ENCODE measurements around the gene GALP.

Gene GALP

GRCh38 chr19:56149656-56150038 lies 26.2 kb upstream of the GALP start:
- H3K4me3 ChIP-seq (ENCODE audit: low read length), result no peak overlapping the region
- H3K27me3 ChIP-seq (ENCODE audit: control insufficient read depth, insufficient read depth, low read length), result no peaks in the 10 kb centered on the region
- no peak overlapping the region for H3K9ac ChIP-seq (ENCODE audit: low read length)
- H3K36me3 ChIP-seq (ENCODE audit: control insufficient read depth, insufficient read depth, low read length), result no peaks in the 10 kb centered on the region
- H3K9me3 ChIP-seq (ENCODE audit: control insufficient read depth, low read length), result no peaks in the 10 kb centered on the region
- H3K4me1 ChIP-seq (ENCODE audit: control insufficient read depth, insufficient read depth, low read length), result peaks cover 5% of the 10 kb centered on the region

GRCh38 chr19:56150358-56150757 lies 25.4 kb upstream of the GALP start:
- Histone ChIP-seq H3K36me3 (ENCODE audit: control insufficient read depth, insufficient read depth, low read length) (no peaks in the 10 kb centered on the region), H3K9me3 (ENCODE audit: control insufficient read depth, low read length) (no peaks in the 10 kb centered on the region), H3K9ac (ENCODE audit: low read length) (no peak overlapping the region)

DNA sequence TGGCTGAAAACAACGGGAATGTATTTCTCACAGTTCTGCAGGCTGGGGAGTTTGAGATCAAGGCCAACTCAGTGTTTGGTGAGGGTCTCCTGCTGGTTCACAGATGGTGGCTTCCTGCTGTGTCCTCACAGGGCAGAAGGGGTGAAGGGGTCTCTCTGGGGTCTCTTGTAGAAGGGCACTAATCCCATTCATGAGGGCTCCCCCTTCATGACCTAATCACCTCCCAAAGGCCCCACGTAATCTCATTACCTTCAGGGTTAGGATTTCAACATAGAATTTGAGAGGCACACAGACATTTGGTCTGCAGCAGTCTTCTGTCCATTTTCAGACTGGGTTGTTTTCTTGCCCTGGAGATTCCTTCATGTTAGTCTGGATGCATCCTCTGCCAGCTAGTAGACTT lies 23.2 kb upstream of the GALP start:
- no peaks in the 10 kb centered on the region for H3K9me3 ChIP-seq (ENCODE audit: control insufficient read depth, low read length)
- H3K27me3 ChIP-seq (ENCODE audit: control insufficient read depth, insufficient read depth, low read length), result no peaks in the 10 kb centered on the region
- no peak overlapping the region for H3K9ac ChIP-seq (ENCODE audit: low read length)
- H3K4me1 ChIP-seq (ENCODE audit: control insufficient read depth, insufficient read depth, low read length), result peaks cover 12% of the 10 kb centered on the region
- no peak overlapping the region for H3K4me3 ChIP-seq (ENCODE audit: low read length)
- no peaks in the 10 kb centered on the region for H3K36me3 ChIP-seq (ENCODE audit: control insufficient read depth, insufficient read depth, low read length)

More at GRCh38 chr19:56150358-56150757, 25.4 kb upstream of the GALP start:
- Histone ChIP-seq H3K4me3 (ENCODE audit: low read length) (no peak overlapping the region), H3K4me1 (ENCODE audit: control insufficient read depth, insufficient read depth, low read length) (peaks cover 5% of the 10 kb centered on the region), H3K27me3 (ENCODE audit: control insufficient read depth, insufficient read depth, low read length) (no peaks in the 10 kb centered on the region)

DNA sequence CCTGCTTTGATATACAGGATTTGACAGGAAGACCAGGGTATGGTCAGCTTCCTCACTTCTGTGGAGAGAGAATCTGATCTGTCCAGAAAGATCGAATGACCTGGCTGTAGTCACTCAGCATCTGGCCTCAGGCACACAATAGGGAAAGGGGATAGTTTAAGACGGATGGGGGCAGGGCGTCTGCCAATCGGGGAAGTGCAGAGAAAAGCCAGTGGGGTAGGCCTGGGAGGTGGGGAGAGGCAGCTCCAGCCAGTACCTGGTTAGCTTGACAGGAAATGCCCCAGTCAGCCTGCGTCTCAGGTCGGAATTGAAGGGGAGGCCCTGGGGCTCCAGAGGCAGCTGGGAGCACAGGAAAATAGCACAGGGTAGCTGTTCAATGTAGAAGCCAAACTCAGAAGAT lies 22.3 kb upstream of the GALP start:
- Histone ChIP-seq H3K9ac (ENCODE audit: low read length) (no peak overlapping the region), H3K9me3 (ENCODE audit: control insufficient read depth, low read length) (no peaks in the 10 kb centered on the region), H3K4me3 (ENCODE audit: low read length) (no peak overlapping the region), H3K27me3 (ENCODE audit: control insufficient read depth, insufficient read depth, low read length) (no peaks in the 10 kb centered on the region), H3K4me1 (ENCODE audit: control insufficient read depth, insufficient read depth, low read length) (peaks cover 12% of the 10 kb centered on the region), H3K36me3 (ENCODE audit: control insufficient read depth, insufficient read depth, low read length) (no peaks in the 10 kb centered on the region)

DNA sequence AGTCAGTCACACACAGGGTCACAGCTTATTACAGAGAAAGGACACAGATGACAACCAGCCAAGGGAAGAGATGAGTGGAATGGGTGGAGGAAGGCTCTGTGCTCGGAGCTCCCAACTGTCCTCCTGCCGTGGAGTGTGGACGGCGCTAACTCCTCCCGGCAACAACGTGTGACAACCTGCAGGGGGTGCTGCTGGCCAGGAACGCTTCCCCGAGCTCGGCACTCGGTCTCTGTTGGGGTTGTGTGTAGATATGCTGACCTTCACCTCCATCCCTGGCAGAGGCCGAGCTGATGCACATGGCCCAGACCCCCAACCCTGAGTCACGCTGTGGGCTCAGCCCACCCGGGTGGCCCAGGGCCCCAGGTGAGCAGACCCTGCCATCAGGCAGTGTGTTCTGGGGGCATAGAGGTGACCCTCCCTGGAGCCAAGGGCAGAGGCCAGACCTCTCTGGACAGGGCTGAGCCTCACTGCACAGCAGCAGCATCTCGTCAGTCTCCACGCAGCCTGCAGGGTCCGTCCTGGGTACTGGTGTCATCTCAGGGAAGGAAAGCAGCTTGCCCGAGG lies 20.6 kb upstream of the GALP start:
- peaks cover 7% of the 10 kb centered on the region for H3K36me3 ChIP-seq (ENCODE audit: control insufficient read depth, insufficient read depth, low read length)

GRCh38 chr19:56156768-56157167 lies 19.0 kb upstream of the GALP start:
- peaks cover 7% of the 10 kb centered on the region for H3K36me3 ChIP-seq (ENCODE audit: control insufficient read depth, insufficient read depth, low read length)
- H3K4me1 ChIP-seq (ENCODE audit: control insufficient read depth, insufficient read depth, low read length), result peaks cover 12% of the 10 kb centered on the region
- H3K27me3 ChIP-seq (ENCODE audit: control insufficient read depth, insufficient read depth, low read length), result no peaks in the 10 kb centered on the region
- no peak overlapping the region for H3K4me3 ChIP-seq (ENCODE audit: low read length)
- no peaks in the 10 kb centered on the region for H3K9me3 ChIP-seq (ENCODE audit: control insufficient read depth, low read length)
- peak overlapping the region; percentile 34 for H3K9ac ChIP-seq (ENCODE audit: low read length)

More for the DNA sequence above, 20.6 kb upstream of the GALP start:
- peaks cover 12% of the 10 kb centered on the region for H3K4me1 ChIP-seq (ENCODE audit: control insufficient read depth, insufficient read depth, low read length)
- no peak overlapping the region for H3K9ac ChIP-seq (ENCODE audit: low read length)
- H3K27me3 ChIP-seq (ENCODE audit: control insufficient read depth, insufficient read depth, low read length), result no peaks in the 10 kb centered on the region
- no peak overlapping the region for H3K4me3 ChIP-seq (ENCODE audit: low read length)
- no peaks in the 10 kb centered on the region for H3K9me3 ChIP-seq (ENCODE audit: control insufficient read depth, low read length)

- Histone ChIP-seq H3K9me3 (ENCODE audit: control insufficient read depth, low read length) (no peaks in the 10 kb centered on the region), H3K27me3 (ENCODE audit: control insufficient read depth, insufficient read depth, low read length) (no peaks in the 10 kb centered on the region), H3K4me3 (ENCODE audit: low read length) (no peak overlapping the region), H3K9ac (ENCODE audit: low read length) (no peak overlapping the region), H3K4me1 (ENCODE audit: control insufficient read depth, insufficient read depth, low read length) (peaks cover 12% of the 10 kb centered on the region), H3K36me3 (ENCODE audit: control insufficient read depth, insufficient read depth, low read length) (peaks cover 7% of the 10 kb centered on the region)
Measured at GRCh38 chr19:56158170-56158757, 17.5 kb upstream of the GALP start.

DNA sequence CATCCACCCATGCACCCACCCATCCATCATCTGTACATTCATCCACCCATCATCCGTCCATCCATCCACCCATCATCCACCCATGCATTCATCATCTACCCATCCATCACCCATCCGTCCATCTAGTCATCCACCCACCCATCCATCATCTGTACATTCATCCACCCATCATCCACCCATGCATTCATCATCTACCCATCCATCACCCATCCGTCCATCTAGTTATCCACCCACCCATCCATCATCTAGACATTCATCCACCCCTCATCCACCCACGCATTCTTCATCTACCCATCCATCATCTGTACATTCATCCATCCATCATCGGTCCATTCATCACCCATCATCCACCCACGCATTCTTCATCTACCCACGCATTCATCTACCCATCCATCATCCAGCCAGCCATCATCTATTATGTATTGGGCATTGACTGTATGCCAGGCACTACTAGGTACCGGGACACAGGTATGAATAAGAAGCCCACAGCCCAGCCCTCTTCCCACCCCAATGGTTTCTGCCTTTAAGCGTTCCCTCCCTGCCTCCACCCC lies 16.7 kb upstream of the GALP start:
- H3K9me3 ChIP-seq (ENCODE audit: control insufficient read depth, low read length), result no peaks in the 10 kb centered on the region
- H3K27me3 ChIP-seq (ENCODE audit: control insufficient read depth, insufficient read depth, low read length), result no peaks in the 10 kb centered on the region
- H3K4me1 ChIP-seq (ENCODE audit: control insufficient read depth, insufficient read depth, low read length), result peaks cover 12% of the 10 kb centered on the region
- H3K9ac ChIP-seq (ENCODE audit: low read length), result no peak overlapping the region
- H3K4me3 ChIP-seq (ENCODE audit: low read length), result no peak overlapping the region
- H3K36me3 ChIP-seq (ENCODE audit: control insufficient read depth, insufficient read depth, low read length), result peaks cover 7% of the 10 kb centered on the region

- Histone ChIP-seq H3K4me1 (ENCODE audit: control insufficient read depth, insufficient read depth, low read length) (peaks cover 12% of the 10 kb centered on the region), H3K27me3 (ENCODE audit: control insufficient read depth, insufficient read depth, low read length) (no peaks in the 10 kb centered on the region), H3K36me3 (ENCODE audit: control insufficient read depth, insufficient read depth, low read length) (peaks cover 7% of the 10 kb centered on the region)
Measured at GRCh38 chr19:56159622-56160271, 16.1 kb upstream of the GALP start.

GRCh38 chr19:56161534-56161933 lies 14.3 kb upstream of the GALP start:
- no peaks in the 10 kb centered on the region for H3K27me3 ChIP-seq (ENCODE audit: control insufficient read depth, insufficient read depth, low read length)
- H3K4me3 ChIP-seq (ENCODE audit: low read length), result no peak overlapping the region
- no peaks in the 10 kb centered on the region for H3K9me3 ChIP-seq (ENCODE audit: control insufficient read depth, low read length)
- H3K9ac ChIP-seq (ENCODE audit: low read length), result no peak overlapping the region
- peaks cover 7% of the 10 kb centered on the region for H3K4me1 ChIP-seq (ENCODE audit: control insufficient read depth, insufficient read depth, low read length)
- H3K36me3 ChIP-seq (ENCODE audit: control insufficient read depth, insufficient read depth, low read length), result peaks cover 7% of the 10 kb centered on the region

More at GRCh38 chr19:56159622-56160271, 16.1 kb upstream of the GALP start:
- no peak overlapping the region for H3K9ac ChIP-seq (ENCODE audit: low read length)
- H3K4me3 ChIP-seq (ENCODE audit: low read length), result no peak overlapping the region
- H3K9me3 ChIP-seq (ENCODE audit: control insufficient read depth, low read length), result no peaks in the 10 kb centered on the region

DNA sequence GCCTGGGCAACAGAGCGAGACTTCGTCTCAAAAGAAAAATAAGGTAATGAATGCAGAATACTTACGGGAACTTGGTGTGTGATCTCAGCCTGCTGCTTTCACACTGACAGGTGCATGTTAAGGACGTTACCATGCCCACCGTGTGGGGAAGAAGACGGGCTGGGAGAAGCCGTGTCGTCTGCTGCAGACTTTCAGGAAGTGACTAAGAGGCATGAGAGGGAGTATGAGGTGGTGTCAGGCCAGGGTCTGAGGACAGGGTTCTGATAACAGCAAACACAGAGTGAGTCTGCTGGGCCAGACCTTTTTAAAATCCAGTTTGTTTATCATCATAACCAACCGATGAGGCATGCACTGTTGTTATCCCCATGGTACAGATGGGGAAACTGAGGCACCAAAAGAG lies 13.6 kb upstream of the GALP start:
- Histone ChIP-seq H3K36me3 (ENCODE audit: control insufficient read depth, insufficient read depth, low read length) (peaks cover 7% of the 10 kb centered on the region), H3K4me1 (ENCODE audit: control insufficient read depth, insufficient read depth, low read length) (no peaks in the 10 kb centered on the region), H3K9ac (ENCODE audit: low read length) (no peak overlapping the region), H3K27me3 (ENCODE audit: control insufficient read depth, insufficient read depth, low read length) (no peaks in the 10 kb centered on the region), H3K9me3 (ENCODE audit: control insufficient read depth, low read length) (no peaks in the 10 kb centered on the region), H3K4me3 (ENCODE audit: low read length) (no peak overlapping the region)

- no peak overlapping the region for H3K4me3 ChIP-seq (ENCODE audit: low read length)
- no peak overlapping the region for H3K9ac ChIP-seq (ENCODE audit: low read length)
- no peaks in the 10 kb centered on the region for H3K9me3 ChIP-seq (ENCODE audit: control insufficient read depth, low read length)
- no peaks in the 10 kb centered on the region for H3K4me1 ChIP-seq (ENCODE audit: control insufficient read depth, insufficient read depth, low read length)
- H3K36me3 ChIP-seq (ENCODE audit: control insufficient read depth, insufficient read depth, low read length), result peaks cover 7% of the 10 kb centered on the region
- no peaks in the 10 kb centered on the region for H3K27me3 ChIP-seq (ENCODE audit: control insufficient read depth, insufficient read depth, low read length)
Measured at GRCh38 chr19:56163097-56163496, 12.7 kb upstream of the GALP start.
